GM13977 (cell line): ENCODE results near the gene MPP1.
A peak's percentile ranks its signal among the peaks of the same experiment; 100 is the strongest.
"Not testable (repeated sequence)": the region's sequence is repeated elsewhere in the genome, so short reads cannot be mapped to it uniquely, and the experiment has no call there.

ENCODE experiments used
- DNase-seq: peaks from one replicate; pipeline ENCODE4 v3.0.0; 2012; ENCODE audit warnings: low spot score
- CTCF ChIP-seq: IDR thresholded peaks from 2 replicates; pipeline ENCODE4 v1.5.1; 2012; ENCODE audit warnings: mild to moderate bottlenecking, control low read depth; ENCODE audit not compliant: insufficient read depth; ENCODE audit errors: extremely low read depth, missing control alignments
- in situ Hi-C: fragments of 300-500 bp; cut with MboI; formaldehyde crosslinking; loops from one replicate; pipeline ENCODE4 v1.12.0; 2022; ENCODE audit warnings: low sequenced_read_pairs, low pct_unique_long_range_greater_than_20kb, mixed read lengths, inconsistent platforms; ENCODE audit not compliant: unreplicated experiment

Gene MPP1

DNA sequence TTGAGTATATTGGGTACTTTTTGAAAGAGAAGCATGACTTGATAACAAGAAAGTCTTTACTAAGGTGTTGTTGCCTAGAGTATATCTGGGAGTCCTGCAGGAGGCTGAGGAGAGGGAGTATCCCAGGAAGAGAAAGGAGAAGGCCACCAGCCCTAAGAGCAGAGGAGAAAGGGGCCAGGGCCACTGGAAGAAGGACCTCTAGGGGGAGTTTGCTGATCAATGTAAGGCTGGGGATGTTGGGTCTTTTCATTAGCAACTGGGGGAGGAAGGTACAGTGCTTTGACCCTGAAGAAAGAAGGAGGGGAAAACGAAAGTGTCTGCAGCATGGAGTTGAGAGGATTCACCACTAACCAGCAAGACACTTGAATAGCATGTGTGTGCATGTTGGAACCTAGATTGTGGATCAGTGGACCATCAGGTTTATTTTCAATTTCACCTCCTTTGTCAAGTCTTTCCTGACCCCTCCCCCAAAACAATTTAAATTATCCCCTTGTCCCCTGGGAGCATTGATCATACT lies 24.7 kb upstream of the MPP1 start:
- TF ChIP-seq CTCF: no peak
- no peak for DNase-seq
- in situ Hi-C loops: loop anchor here (25.0 kb wide), 1 partner anchor 243 kb away; the partner anchor contains the start of gene CTAG1A

DNA sequence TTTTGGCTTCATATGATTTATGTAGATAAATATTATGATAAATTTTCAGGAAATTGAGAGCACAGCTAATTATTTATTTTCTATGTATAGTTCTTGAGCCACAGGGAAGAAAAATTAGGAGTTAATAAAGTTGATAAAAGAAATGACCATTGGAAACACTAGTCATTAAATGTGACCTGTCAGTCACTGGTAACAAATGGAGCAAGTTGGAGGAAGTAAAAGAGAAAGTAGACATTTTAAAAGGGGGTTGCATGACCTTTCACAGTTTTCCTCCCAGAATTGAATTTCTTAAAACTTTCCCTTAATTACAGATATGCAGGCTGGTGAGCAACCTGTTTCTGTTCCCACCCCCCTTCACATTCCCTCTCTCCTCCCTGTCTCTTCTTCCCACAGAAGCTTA lies 23.8 kb upstream of the MPP1 start:
- in situ Hi-C loops: loop anchor here (25.0 kb wide), 1 partner anchor 242 kb away; the partner anchor contains the start of gene CTAG1A
- TF ChIP-seq CTCF: no peak
- DNase-seq: no peak

DNA sequence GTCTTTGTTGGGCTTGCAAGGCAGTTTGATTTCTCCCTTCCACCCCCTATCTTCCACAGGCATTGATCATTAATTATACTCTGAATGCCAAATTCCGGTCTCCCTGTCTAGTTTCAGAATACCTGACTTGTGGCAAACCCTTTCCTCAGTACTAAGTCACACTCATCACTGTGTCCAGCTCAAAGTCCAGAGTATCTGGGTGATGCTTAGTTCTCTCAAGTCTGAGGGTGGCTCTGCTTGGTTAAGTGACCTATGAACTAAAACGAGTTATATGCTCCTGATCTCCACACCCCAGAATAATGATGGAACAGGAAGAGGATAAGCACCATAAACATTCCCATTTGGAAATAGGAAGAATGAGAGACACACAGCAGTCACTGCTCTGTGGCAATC lies 22.7 kb upstream of the MPP1 start:
- no peak for DNase-seq
- in situ Hi-C loops: loop anchor here (25.0 kb wide), 1 partner anchor 241 kb away; the partner anchor contains the start of gene CTAG1A
- no peak for TF ChIP-seq CTCF

GRCh38 chrX:154827194-154828015 lies 22.1 kb upstream of the MPP1 start:
- DNase-seq: peak; percentile 40
- no peak for TF ChIP-seq CTCF
- in situ Hi-C loops: loop anchor here (25.0 kb wide), 1 partner anchor 240 kb away; the partner anchor contains the start of gene CTAG1A

- in situ Hi-C loops: loop anchor here (25.0 kb wide), 1 partner anchor 238 kb away; the partner anchor contains the start of gene CTAG1A
- DNase-seq: not testable (repeated sequence)
Measured at GRCh38 chrX:154825586-154825985, 20.3 kb upstream of the MPP1 start.

DNA sequence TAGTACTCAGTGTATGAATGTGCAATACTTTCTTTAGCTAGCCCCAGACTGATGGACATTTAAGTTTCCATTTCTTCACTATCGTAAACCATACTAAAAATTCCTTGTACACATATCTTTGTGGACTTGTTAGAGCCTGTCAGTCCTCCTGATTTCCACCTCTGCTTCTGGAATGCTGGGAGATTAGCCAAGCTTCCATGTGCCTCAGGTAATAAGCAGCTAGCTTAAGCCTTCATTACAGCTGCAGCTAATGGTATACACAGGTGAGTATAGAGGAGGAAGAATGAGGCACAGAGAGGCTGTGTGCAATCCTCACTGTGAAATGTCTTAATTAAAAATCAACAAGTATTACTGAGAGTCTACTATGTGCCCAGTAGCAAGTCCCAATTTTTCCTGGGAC lies 19.4 kb upstream of the MPP1 start:
- in situ Hi-C loops: loop anchor here (25.0 kb wide), 1 partner anchor 237 kb away; the partner anchor contains the start of gene CTAG1A
- no peak for DNase-seq
- no peak for TF ChIP-seq CTCF

GRCh38 chrX:154822029-154822428 lies 16.7 kb upstream of the MPP1 start:
- DNase-seq: no peak
- in situ Hi-C loops: no loop called here
- no peak for TF ChIP-seq CTCF
